Ishikawa (cell line): ENCODE results near the gene TANC1.

Source experiments
- EGR1 ChIP-seq: IDR thresholded peaks from 2 replicates; pipeline ENCODE4 v1.6.1; 2012
- EP300 ChIP-seq: IDR thresholded peaks from 2 replicates; pipeline ENCODE4 v1.6.1; 2012; ENCODE audit warnings: borderline replicate concordance
- NFIC ChIP-seq: IDR thresholded peaks from 2 replicates; pipeline ENCODE4 v1.6.1; 2012
- REST ChIP-seq: IDR thresholded peaks from 2 replicates; pipeline ENCODE4 v1.6.1; 2012; ENCODE audit warnings: low read depth, mild to moderate bottlenecking
- YY1 ChIP-seq: IDR thresholded peaks from 2 replicates; pipeline ENCODE4 v1.6.1; 2012; ENCODE audit warnings: low read depth

GRCh38 chr2:159153951-159154350 is 185.5 kb downstream of the TANC1 start:
- no peak for TF ChIP-seq EGR1
- TF ChIP-seq YY1: no peak
- TF ChIP-seq REST: no peak
- no peak for TF ChIP-seq EP300
- no peak for TF ChIP-seq NFIC
